ENCODE results near the gene TXLNG. TPM values are rescaled to one million over a fixed set of nuclear protein-coding genes. Genes with fewer than 3 reads are reported as not detected.
A peak's percentile ranks its signal among the peaks of the same experiment; 100 is the strongest.

TXLNG gene
- 30.0 to 31.6 TPM (median 31.1 TPM) in 3 replicates for total RNA-seq (2021)
- Bru-seq, nascent RNA: percentile 84 among the genes with signal in this experiment
- long read RNA-seq, experiment 1, full-length matches to known transcripts: 137 of 197 reads
- long read RNA-seq, experiment 1, partial matches to known transcripts: 17 of 197 reads
- long read RNA-seq, experiment 1, other reads (novel, unspliced or antisense): 43 of 197 reads
- long read RNA-seq, experiment 2, full-length matches to known transcripts: 15 of 65 reads
- long read RNA-seq, experiment 2, partial matches to known transcripts: 43 of 65 reads
- long read RNA-seq, experiment 2, other reads (novel, unspliced or antisense): 7 of 65 reads
- long read RNA-seq, experiment 3, full-length matches to known transcripts: 11 of 33 reads
- long read RNA-seq, experiment 3, partial matches to known transcripts: 9 of 33 reads
- long read RNA-seq, experiment 3, other reads (novel, unspliced or antisense): 13 of 33 reads

DNA sequence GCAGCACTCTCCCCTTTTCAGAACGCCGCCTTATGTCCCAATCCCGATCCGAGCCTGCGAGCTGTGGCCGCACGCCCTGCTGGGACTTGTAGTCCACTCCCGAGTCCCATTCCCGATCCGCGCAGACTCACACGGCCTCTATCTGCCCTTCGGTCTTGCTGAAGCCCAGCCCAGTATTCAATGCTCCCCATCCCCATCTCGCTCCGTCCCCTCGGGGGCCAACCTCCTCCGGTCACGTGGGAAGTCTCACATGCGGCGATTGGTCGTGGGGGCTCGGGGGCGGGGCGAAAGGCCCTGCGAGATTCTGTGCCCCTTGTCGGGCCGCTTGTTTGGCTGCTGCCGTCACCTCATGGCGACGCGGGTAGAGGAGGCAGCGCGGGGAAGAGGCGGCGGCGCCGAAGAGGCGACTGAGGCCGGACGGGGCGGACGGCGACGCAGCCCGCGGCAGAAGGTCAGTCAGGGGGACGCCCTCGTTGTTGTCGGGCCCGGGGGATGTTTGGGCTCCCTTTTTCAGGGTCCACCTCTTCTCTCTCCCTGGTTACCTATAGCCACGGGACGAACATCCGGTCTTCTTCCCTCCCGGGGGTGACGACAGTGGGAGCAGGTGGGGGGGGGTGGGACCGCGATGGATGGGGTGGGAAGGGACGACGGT is at the start of gene TXLNG:
Gene TXLNG, plus strand, starts transcription at position 328 of the 652 bp plus-strand sequence. Its CDS starts 22 bp downstream, at position 350.
- ChIA-PET POLR2A (interaction anchor here (1.0 kb wide), 1 partner anchor 67 kb away, joined by 4 read pairs; the partner anchor contains the start of gene SYAP1), CTCF (no interaction called here)
- H3K36me3 Mint-ChIP-seq: peaks cover 8% of the 10 kb centered on the region; the same call in 1 of the 2 replicates
- H3K9me3 Mint-ChIP-seq: no peaks in the 10 kb centered on the region
- ATAC-seq: peak; percentile 99
- H3K27me3 Mint-ChIP-seq (ENCODE audit: low read depth): no peaks in the 10 kb centered on the region
- peak within 1 kb of the TSS; percentile 97 for H3K27ac Mint-ChIP-seq
- peak within 1 kb of the TSS; percentile 96 for H3K4me3 Mint-ChIP-seq
- peaks cover 8% of the 10 kb centered on the region for H3K4me1 Mint-ChIP-seq
- peak; percentile 95 for DNase-seq (ENCODE audit: low spot score)
- TF ChIP-seq AFF4 (CRISPR knock-in tag; IDR thresholded peaks at IDR 0.05; ENCODE audit: borderline replicate concordance) (no peak), ZNF317 (CRISPR knock-in tag; IDR thresholded peaks at IDR 0.05; ENCODE audit: borderline replicate concordance, low read depth) (no peak), E2F1 (CRISPR knock-in tag; IDR thresholded peaks at IDR 0.05) (no peak), PRRX2 (CRISPR knock-in tag; IDR thresholded peaks at IDR 0.05) (no peak), RORB (CRISPR knock-in tag; IDR thresholded peaks at IDR 0.05) (no peak), NFYB (CRISPR knock-in tag; conservative IDR thresholded peaks at IDR 0.05; ENCODE audit: low read depth) (peak; percentile 48; the same call in 1 of the 2 replicates), ZNF121 (CRISPR knock-in tag; IDR thresholded peaks at IDR 0.05) (no peak), FOXK1 (CRISPR knock-in tag; IDR thresholded peaks at IDR 0.05) (peak; percentile 69), ZMAT4 (CRISPR knock-in tag; IDR thresholded peaks at IDR 0.05) (no peak), MYBL2 (CRISPR knock-in tag; IDR thresholded peaks at IDR 0.05) (no peak), PRDM15 (CRISPR knock-in tag; IDR thresholded peaks at IDR 0.05) (no peak), HMGA2 (CRISPR knock-in tag; IDR thresholded peaks at IDR 0.05) (no peak), TCF7 (CRISPR knock-in tag; IDR thresholded peaks at IDR 0.05; ENCODE audit: low read depth) (no peak), JAZF1 (CRISPR knock-in tag; IDR thresholded peaks at IDR 0.05) (no peak)
- TF ChIP-seq, protein P1, sequence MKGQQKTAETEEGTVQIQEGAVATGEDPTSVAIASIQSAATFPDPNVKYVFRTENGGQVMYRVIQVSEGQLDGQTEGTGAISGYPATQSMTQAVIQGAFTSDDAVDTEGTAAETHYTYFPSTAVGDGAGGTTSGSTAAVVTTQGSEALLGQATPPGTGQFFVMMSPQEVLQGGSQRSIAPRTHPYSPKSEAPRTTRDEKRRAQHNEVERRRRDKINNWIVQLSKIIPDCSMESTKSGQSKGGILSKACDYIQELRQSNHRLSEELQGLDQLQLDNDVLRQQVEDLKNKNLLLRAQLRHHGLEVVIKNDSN (CRISPR knock-in tag; IDR thresholded peaks at IDR 0.05): peak; percentile 93
- TF ChIP-seq, protein P2, sequence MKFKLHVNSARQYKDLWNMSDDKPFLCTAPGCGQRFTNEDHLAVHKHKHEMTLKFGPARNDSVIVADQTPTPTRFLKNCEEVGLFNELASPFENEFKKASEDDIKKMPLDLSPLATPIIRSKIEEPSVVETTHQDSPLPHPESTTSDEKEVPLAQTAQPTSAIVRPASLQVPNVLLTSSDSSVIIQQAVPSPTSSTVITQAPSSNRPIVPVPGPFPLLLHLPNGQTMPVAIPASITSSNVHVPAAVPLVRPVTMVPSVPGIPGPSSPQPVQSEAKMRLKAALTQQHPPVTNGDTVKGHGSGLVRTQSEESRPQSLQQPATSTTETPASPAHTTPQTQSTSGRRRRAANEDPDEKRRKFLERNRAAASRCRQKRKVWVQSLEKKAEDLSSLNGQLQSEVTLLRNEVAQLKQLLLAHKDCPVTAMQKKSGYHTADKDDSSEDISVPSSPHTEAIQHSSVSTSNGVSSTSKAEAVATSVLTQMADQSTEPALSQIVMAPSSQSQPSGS (CRISPR knock-in tag; IDR thresholded peaks at IDR 0.05; ENCODE audit: borderline replicate concordance, low read depth): no peak
- TF ChIP-seq, protein P3, sequence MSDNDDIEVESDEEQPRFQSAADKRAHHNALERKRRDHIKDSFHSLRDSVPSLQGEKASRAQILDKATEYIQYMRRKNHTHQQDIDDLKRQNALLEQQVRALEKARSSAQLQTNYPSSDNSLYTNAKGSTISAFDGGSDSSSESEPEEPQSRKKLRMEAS (CRISPR knock-in tag; IDR thresholded peaks at IDR 0.05): peak; percentile 51
- TF ChIP-seq, protein P4, sequence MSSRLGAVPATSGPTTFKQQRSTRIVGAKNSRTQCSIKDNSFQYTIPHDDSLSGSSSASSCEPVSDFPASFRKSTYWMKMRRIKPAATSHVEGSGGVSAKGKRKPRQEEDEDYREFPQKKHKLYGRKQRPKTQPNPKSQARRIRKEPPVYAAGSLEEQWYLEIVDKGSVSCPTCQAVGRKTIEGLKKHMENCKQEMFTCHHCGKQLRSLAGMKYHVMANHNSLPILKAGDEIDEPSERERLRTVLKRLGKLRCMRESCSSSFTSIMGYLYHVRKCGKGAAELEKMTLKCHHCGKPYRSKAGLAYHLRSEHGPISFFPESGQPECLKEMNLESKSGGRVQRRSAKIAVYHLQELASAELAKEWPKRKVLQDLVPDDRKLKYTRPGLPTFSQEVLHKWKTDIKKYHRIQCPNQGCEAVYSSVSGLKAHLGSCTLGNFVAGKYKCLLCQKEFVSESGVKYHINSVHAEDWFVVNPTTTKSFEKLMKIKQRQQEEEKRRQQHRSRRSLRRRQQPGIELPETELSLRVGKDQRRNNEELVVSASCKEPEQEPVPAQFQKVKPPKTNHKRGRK (CRISPR knock-in tag; IDR thresholded peaks at IDR 0.05; ENCODE audit: borderline replicate concordance): no peak
- TF ChIP-seq, protein P5, sequence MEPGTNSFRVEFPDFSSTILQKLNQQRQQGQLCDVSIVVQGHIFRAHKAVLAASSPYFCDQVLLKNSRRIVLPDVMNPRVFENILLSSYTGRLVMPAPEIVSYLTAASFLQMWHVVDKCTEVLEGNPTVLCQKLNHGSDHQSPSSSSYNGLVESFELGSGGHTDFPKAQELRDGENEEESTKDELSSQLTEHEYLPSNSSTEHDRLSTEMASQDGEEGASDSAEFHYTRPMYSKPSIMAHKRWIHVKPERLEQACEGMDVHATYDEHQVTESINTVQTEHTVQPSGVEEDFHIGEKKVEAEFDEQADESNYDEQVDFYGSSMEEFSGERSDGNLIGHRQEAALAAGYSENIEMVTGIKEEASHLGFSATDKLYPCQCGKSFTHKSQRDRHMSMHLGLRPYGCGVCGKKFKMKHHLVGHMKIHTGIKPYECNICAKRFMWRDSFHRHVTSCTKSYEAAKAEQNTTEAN (CRISPR knock-in tag; IDR thresholded peaks at IDR 0.05): no peak
- TF ChIP-seq, protein P6, sequence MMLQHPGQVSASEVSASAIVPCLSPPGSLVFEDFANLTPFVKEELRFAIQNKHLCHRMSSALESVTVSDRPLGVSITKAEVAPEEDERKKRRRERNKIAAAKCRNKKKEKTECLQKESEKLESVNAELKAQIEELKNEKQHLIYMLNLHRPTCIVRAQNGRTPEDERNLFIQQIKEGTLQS (CRISPR knock-in tag; conservative IDR thresholded peaks at IDR 0.05): no peak

Data from WTC11 (cell line).